Cardiac muscle cell (in vitro differentiated cells and primary cell): ENCODE data around the gene SLC5A10. TPM values are rescaled to one million over a fixed set of nuclear protein-coding genes. Genes with fewer than 3 reads are reported as not detected.
"Not testable (repeated sequence)": the region's sequence is repeated elsewhere in the genome, so short reads cannot be mapped to it uniquely, and the experiment has no call there.

Experiments
- DNase-seq, 2 donors: peaks; one replicate each; pipeline versions ENCODE4 v3.0.0 to v3.0.0-alpha.2; 2010 to 2017; ENCODE audit warnings: low read depth in 1 of 2, low spot score in 1 of 2
- H3K27ac ChIP-seq: fragments of 200-600 bp; sonication (generic); 2 replicates; pipeline ENCODE4 v1.5.1; 2016
- H3K27me3 ChIP-seq: fragments of 200-600 bp; sonication (generic); 2 replicates; pipeline ENCODE4 v1.6.0; 2016; ENCODE audit warnings: control low read depth
- H3K36me3 ChIP-seq: fragments of 200-600 bp; sonication (generic); 2 replicates; pipeline ENCODE4 v1.5.1; 2016; ENCODE audit warnings: control low read depth
- H3K4me1 ChIP-seq: fragments of 200-600 bp; sonication (generic); 2 replicates; pipeline ENCODE4 v1.8.1; 2017; ENCODE audit warnings: low read depth, mild to moderate bottlenecking, mixed run types
- H3K4me3 ChIP-seq: fragments of 200-600 bp; sonication (generic); 2 replicates; pipeline ENCODE4 v1.5.1; 2016; ENCODE audit warnings: mild to moderate bottlenecking
- H3K9me3 ChIP-seq: fragments of 200-600 bp; sonication (generic); 2 replicates; pipeline ENCODE4 v1.5.1; 2017; ENCODE audit warnings: low read depth, mild to moderate bottlenecking, control low read depth
- CTCF ChIP-seq: IDR thresholded peaks from 2 replicates; pipeline ENCODE4 v1.5.1; 2012; ENCODE audit warnings: low read depth, mild to moderate bottlenecking, low read length
- polyA plus RNA-seq: library from polyadenylated mRNA; unstranded; fragments of >200 nt; fragmentation: Nextera tagmentation; extraction: Ambion mirVana; gene quantifications from 2 replicates; pipeline ENCODE4 v1.2.1, GENCODE V29; 2016
- total RNA-seq: library from RNA; depleted of rRNA; stranded (reverse); fragments of >200 nt; gene quantifications from 2 replicates; pipeline ENCODE4 v1.2.3, GENCODE V29; 2016

Gene SLC5A10
- total and polyA plus RNA-seq, 2 experiments from 2014 or later: 0.06 TPM; not detected in 1

- no peak for TF ChIP-seq CTCF
- DNase-seq: no peak
- Histone ChIP-seq H3K9me3 (no peaks in the 10 kb centered on the region), H3K4me1 (no peaks in the 10 kb centered on the region), H3K27me3 (no peaks in the 10 kb centered on the region), H3K36me3 (no peaks in the 10 kb centered on the region), H3K4me3 (no peak overlapping the region), H3K27ac (no peak overlapping the region)
Measured at GRCh38 chr17:19019041-19019941, 67.3 kb downstream of the SLC5A10 start.

GRCh38 chr17:19020016-19020415 is 68.1 kb downstream of the SLC5A10 start:
- Histone ChIP-seq H3K27ac (no peak overlapping the region), H3K36me3 (no peaks in the 10 kb centered on the region), H3K4me1 (no peaks in the 10 kb centered on the region), H3K27me3 (no peaks in the 10 kb centered on the region), H3K9me3 (no peaks in the 10 kb centered on the region), H3K4me3 (no peak overlapping the region)
- no peak for DNase-seq
- TF ChIP-seq CTCF: no peak

- H3K9me3 ChIP-seq, H3K4me1 ChIP-seq, H3K27ac ChIP-seq, H3K36me3 ChIP-seq, H3K4me3 ChIP-seq, H3K27me3 ChIP-seq, DNase-seq: not testable (repeated sequence)
Measured at GRCh38 chr17:19021011-19021621, 69.2 kb downstream of the SLC5A10 start.

- Histone ChIP-seq H3K4me3 (no peak overlapping the region), H3K36me3 (no peaks in the 10 kb centered on the region), H3K9me3 (no peaks in the 10 kb centered on the region), H3K4me1 (no peaks in the 10 kb centered on the region), H3K27me3 (no peaks in the 10 kb centered on the region), H3K27ac (no peak overlapping the region)
- no peak for TF ChIP-seq CTCF
- DNase-seq: no peak
Measured at GRCh38 chr17:19021622-19022083, 69.7 kb downstream of the SLC5A10 start.

GRCh38 chr17:19022128-19022527 is 70.2 kb downstream of the SLC5A10 start:
- no peak for DNase-seq
- Histone ChIP-seq H3K27me3 (no peaks in the 10 kb centered on the region), H3K36me3 (no peaks in the 10 kb centered on the region), H3K27ac (no peak overlapping the region), H3K4me3 (no peak overlapping the region), H3K4me1 (no peaks in the 10 kb centered on the region), H3K9me3 (no peaks in the 10 kb centered on the region)
- no peak for TF ChIP-seq CTCF

- no peak overlapping the region for H3K27ac ChIP-seq
- H3K27me3 ChIP-seq: no peaks in the 10 kb centered on the region
- TF ChIP-seq CTCF: no peak
- no peaks in the 10 kb centered on the region for H3K4me1 ChIP-seq
- no peaks in the 10 kb centered on the region for H3K9me3 ChIP-seq
- DNase-seq: no peak
- no peaks in the 10 kb centered on the region for H3K36me3 ChIP-seq
- H3K4me3 ChIP-seq: no peak overlapping the region
Measured at GRCh38 chr17:19022747-19023146, 70.8 kb downstream of the SLC5A10 start.
